Naive thymus-derived CD4-positive, alpha-beta T cell (primary cell): ENCODE measurements around the gene RPL41. TPM values are rescaled to one million over a fixed set of nuclear protein-coding genes. Genes with fewer than 3 reads are reported as not detected.

ENCODE experiments used
- ATAC-seq: fragments of 150-1000 bp; cut with Tn5 transposase; 2 replicates; pipeline ENCODE4 v1.10.0; 2021; ENCODE audit warnings: mild to moderate bottlenecking, moderate library complexity
- CTCF ChIA-PET: fragments of 350-600 bp; sonication (Branson Sonifier 250); formaldehyde crosslinking; loops from one replicate; lab custom pipeline; 2021; ENCODE audit warnings: antibody characterized with exemption; lab: Charles Lee
- POLR2A ChIA-PET: fragments of 350-600 bp; sonication (Branson Sonifier 250); formaldehyde crosslinking; loops from one replicate; lab custom pipeline; 2021; ENCODE audit warnings: antibody characterized with exemption, inconsistent platforms; lab: Charles Lee
- DNase-seq, 9 donors: peaks; one replicate each; pipeline versions ENCODE4 v3.0.0 to v3.0.0-alpha.2; 2020 to 2022; ENCODE audit warnings: mixed read lengths in 1 of 9
- H3K27ac ChIP-seq: one replicate; pipeline ENCODE4 v1.7.0; 2013; ENCODE audit warnings: mild to moderate bottlenecking, low read depth, low read length, moderate library complexity
- H3K27me3 ChIP-seq, 2 donors: one replicate each; pipeline ENCODE4 v1.7.0; 2013; ENCODE audit warnings: low read length in 2 of 2, mild to moderate bottlenecking in 2 of 2, moderate library complexity in 2 of 2; ENCODE audit not compliant: control insufficient read depth in 2 of 2, insufficient read depth in 2 of 2
- H3K36me3 ChIP-seq, 3 experiments: 1 replicate in 2 of 3; 2 replicates in 1 of 3; pipeline ENCODE4 v1.7.0; 2013; ENCODE audit warnings: low read length in 3 of 3, mild to moderate bottlenecking in 3 of 3, moderate library complexity in 1 of 3; ENCODE audit not compliant: insufficient read depth in 3 of 3, control insufficient read depth in 2 of 3
- H3K4me1 ChIP-seq, 2 donors: one replicate each; pipeline ENCODE4 v1.7.0; 2013; ENCODE audit warnings: low read length in 2 of 2, mild to moderate bottlenecking in 2 of 2, moderate library complexity in 1 of 2; ENCODE audit not compliant: control insufficient read depth in 2 of 2, insufficient read depth in 2 of 2
- H3K4me3 ChIP-seq: 2 replicates; pipeline ENCODE4 v1.7.0; 2013; ENCODE audit warnings: mild to moderate bottlenecking, low read length
- H3K9me3 ChIP-seq, 3 experiments: 1 replicate in 2 of 3; 2 replicates in 1 of 3; pipeline ENCODE4 v1.7.0; 2013; ENCODE audit warnings: low read length in 3 of 3; ENCODE audit not compliant: control insufficient read depth in 2 of 3
- H3K27ac Mint-ChIP-seq, 9 donors: one replicate each; pipeline ENCODE4 v1.8.0; 2020 to 2022; ENCODE audit warnings: mixed read lengths in 9 of 9, mild to moderate bottlenecking in 8 of 9, moderate library complexity in 5 of 9, inconsistent platforms in 2 of 9
- H3K27me3 Mint-ChIP-seq, 5 donors: one replicate each; pipeline ENCODE4 v1.8.0; 2021 to 2022; ENCODE audit warnings: mixed read lengths in 5 of 5, mild to moderate bottlenecking in 1 of 5
- H3K36me3 Mint-ChIP-seq, 5 donors: one replicate each; pipeline ENCODE4 v1.8.0; 2020 to 2022; ENCODE audit warnings: mixed read lengths in 5 of 5, mild to moderate bottlenecking in 3 of 5, inconsistent platforms in 1 of 5
- H3K4me1 Mint-ChIP-seq, 7 donors: one replicate each; pipeline ENCODE4 v1.8.0; 2020 to 2022; ENCODE audit warnings: mixed read lengths in 7 of 7, mild to moderate bottlenecking in 3 of 7, inconsistent platforms in 1 of 7
- H3K4me3 Mint-ChIP-seq, 10 donors: one replicate each; pipeline ENCODE4 v1.8.0; 2020 to 2022; ENCODE audit warnings: mild to moderate bottlenecking in 10 of 10, mixed read lengths in 10 of 10, moderate library complexity in 6 of 10, inconsistent platforms in 2 of 10
- H3K9me3 Mint-ChIP-seq, 11 donors: one replicate each; pipeline ENCODE4 v1.8.0; 2020 to 2022; ENCODE audit warnings: mixed read lengths in 11 of 11, mild to moderate bottlenecking in 4 of 11, inconsistent platforms in 1 of 11, moderate library complexity in 1 of 11
- intact Hi-C, 2 donors: fragments of 100-400 bp; cut with micrococcal nuclease; formaldehyde crosslinking; loops; one replicate each; pipeline ENCODE4 v1.15.1; 2023
- polyA plus RNA-seq, 2 donors: library from polyadenylated mRNA; unstranded; fragments of 300-500 nt; fragmentation: Illumina TruSeq; gene quantifications; one replicate each; pipeline ENCODE4 v1.2.3, GENCODE V29; 2021
- total RNA-seq, 6 experiments: library from RNA in 5 of 6; stranded (reverse) in 5 of 6; gene quantifications; 1 replicate in 5 of 6; 2 replicates in 1 of 6; pipeline ENCODE4 v1.2.3 and lab custom pipeline; 2021 to 2026

Gene RPL41
- total and polyA plus RNA-seq, 7 experiments from 2014 or later, result 3,787 to 10,251 (median 6,043) TPM

DNA sequence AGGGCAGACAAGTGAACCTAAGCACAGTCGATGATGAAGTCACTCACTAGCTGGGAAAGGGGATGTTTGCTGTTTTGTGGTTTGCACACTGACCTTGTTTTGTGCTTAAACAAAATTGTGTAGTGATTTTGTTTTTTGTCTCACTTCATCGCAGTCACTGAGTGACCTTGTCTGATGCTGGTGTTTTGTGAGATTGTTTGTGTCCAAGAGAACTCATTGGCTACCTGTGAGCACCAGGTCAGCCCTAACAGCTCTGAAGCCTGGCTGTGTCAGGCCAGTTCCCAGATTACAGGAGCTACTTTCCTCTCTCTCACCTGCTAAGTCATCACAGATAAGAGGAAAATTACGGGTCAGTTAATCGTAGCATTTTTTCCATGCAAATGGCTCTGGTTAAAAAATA lies 7.7 kb downstream of the RPL41 start:
- H3K27ac ChIP-seq, result no peak overlapping the region
- H3K27me3 ChIP-seq, result no peaks in the 10 kb centered on the region
- H3K4me1 ChIP-seq, result peaks cover 26 to 38% of the 10 kb centered on the region in 2 donors
- CTCF ChIA-PET, result interaction anchor here (0.5 to 13.4 kb wide), 10 partner anchors 10 to 531 kb away, joined by 3 to 193 read pairs (median 4); partner anchors contain the start of genes MYL6B, RNF41 and SMARCC2
- Mint-ChIP-seq H3K4me1 (peaks cover 26 to 51% (median 49%) of the 10 kb centered on the region in 7 donors), H3K27me3 (no peaks in the 10 kb centered on the region), H3K4me3 (no peak overlapping the region), H3K9me3 (peaks cover 0 to 2% (median 0%) of the 10 kb centered on the region in 11 donors), H3K36me3 (peaks cover 0 to 11% (median 0%) of the 10 kb centered on the region in 5 donors), H3K27ac (peak overlapping the region in 8 of 9 donors; percentile 27 to 90 (median 61))
- POLR2A ChIA-PET, result interaction anchor here (1.1 to 13.1 kb wide), 7 partner anchors 20 to 340 kb away, joined by 3 to 192 read pairs (median 11); partner anchors contain the start of genes MYL6, MYL6B, PA2G4 and RNF41
- no peak for DNase-seq
- H3K36me3 ChIP-seq, result peaks cover 0 to 23% (median 0%) of the 10 kb centered on the region in 3 experiments
- no peak overlapping the region for H3K4me3 ChIP-seq
- intact Hi-C loops, result no loop called here
- H3K9me3 ChIP-seq, result no peaks in the 10 kb centered on the region
- ATAC-seq, result no peak

DNA sequence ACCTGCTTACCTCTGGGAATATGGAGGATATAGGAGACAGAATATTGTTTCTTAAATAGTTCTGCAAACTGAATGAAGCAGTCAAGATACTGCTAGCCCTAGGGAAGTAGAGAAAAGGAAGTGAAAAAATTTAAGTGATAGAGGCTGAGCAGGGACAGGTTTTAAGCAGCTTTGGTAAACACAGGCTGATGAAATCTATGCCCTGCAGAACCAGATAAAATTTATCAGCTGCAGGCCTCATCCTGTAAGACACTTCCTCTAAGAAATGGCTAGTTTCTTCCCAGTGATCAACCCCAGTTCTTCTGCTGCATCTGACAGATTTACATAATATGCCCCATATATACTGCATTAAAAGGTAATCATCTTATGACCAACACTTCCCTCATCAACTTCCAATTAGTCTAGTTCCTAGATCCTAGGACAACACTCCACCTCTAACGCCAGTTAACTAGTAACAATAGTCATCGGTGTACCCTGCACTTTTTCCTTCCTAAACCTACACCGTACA lies 10.4 kb downstream of the RPL41 start:
- Mint-ChIP-seq H3K27ac (peak overlapping the region; percentile 86 to 99 (median 91)), H3K36me3 (peaks cover 5 to 30% (median 17%) of the 10 kb centered on the region in 5 donors), H3K4me1 (peaks cover 33 to 66% (median 57%) of the 10 kb centered on the region in 7 donors), H3K4me3 (peak overlapping the region in 8 of 10 donors; percentile 27 to 99 (median 96)), H3K9me3 (peaks cover 0 to 4% (median 0%) of the 10 kb centered on the region in 11 donors), H3K27me3 (no peaks in the 10 kb centered on the region)
- H3K27me3 ChIP-seq, result no peaks in the 10 kb centered on the region
- H3K4me3 ChIP-seq, result no peak overlapping the region
- CTCF ChIA-PET, result interaction anchor here (0.6 to 13.4 kb wide), 11 partner anchors 9 to 384 kb away, joined by 3 to 193 read pairs (median 5); partner anchors contain the start of genes GDF11, MYL6, MYL6B and RNF41
- H3K9me3 ChIP-seq, result no peaks in the 10 kb centered on the region
- POLR2A ChIA-PET, result interaction anchor here (0.8 to 13.1 kb wide), 11 partner anchors 9 to 322 kb away, joined by 3 to 192 read pairs (median 5); partner anchors contain the start of genes MYL6, MYL6B, PA2G4 and RAB5B
- peaks cover 14 to 25% (median 17%) of the 10 kb centered on the region in 3 experiments for H3K36me3 ChIP-seq
- no peak for ATAC-seq
- intact Hi-C loops, result loop anchor here (1.0 to 5.0 kb wide), 9 partner anchors 8 to 961 kb away; partner anchors contain the start of genes MYL6 (in 2 of the 2), SMARCC2 (in 2 of the 2), ZC3H10 (in 2 of the 2) and NAB2 (in 1 of the 2)
- peak overlapping the region; percentile 72 for H3K27ac ChIP-seq
- DNase-seq, result no peak
- peaks cover 39 to 46% of the 10 kb centered on the region in 2 donors for H3K4me1 ChIP-seq

DNA sequence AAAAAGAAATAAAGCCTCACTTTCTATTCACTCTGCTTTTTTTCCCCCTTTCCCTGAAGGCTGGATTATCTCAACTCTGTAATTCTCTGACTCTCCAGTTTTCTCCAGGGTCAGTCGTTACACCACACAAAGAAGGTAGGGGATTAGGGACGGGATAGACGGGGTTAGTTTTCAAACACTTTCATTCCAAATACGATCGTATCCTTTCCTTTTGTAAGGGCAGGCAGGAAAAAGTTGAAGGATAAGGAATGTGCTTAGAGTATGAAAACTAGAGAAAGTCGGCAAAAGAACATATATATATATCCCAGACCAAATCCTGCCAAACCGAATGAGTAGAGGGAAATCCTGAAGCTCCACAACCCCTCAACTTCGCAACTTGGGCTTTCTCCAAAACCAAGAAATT lies 11.1 kb downstream of the RPL41 start:
- H3K4me1 ChIP-seq, result peaks cover 39 to 53% of the 10 kb centered on the region in 2 donors
- no peak for ATAC-seq
- H3K4me1 Mint-ChIP-seq, result peaks cover 39 to 73% (median 64%) of the 10 kb centered on the region in 7 donors

DNA sequence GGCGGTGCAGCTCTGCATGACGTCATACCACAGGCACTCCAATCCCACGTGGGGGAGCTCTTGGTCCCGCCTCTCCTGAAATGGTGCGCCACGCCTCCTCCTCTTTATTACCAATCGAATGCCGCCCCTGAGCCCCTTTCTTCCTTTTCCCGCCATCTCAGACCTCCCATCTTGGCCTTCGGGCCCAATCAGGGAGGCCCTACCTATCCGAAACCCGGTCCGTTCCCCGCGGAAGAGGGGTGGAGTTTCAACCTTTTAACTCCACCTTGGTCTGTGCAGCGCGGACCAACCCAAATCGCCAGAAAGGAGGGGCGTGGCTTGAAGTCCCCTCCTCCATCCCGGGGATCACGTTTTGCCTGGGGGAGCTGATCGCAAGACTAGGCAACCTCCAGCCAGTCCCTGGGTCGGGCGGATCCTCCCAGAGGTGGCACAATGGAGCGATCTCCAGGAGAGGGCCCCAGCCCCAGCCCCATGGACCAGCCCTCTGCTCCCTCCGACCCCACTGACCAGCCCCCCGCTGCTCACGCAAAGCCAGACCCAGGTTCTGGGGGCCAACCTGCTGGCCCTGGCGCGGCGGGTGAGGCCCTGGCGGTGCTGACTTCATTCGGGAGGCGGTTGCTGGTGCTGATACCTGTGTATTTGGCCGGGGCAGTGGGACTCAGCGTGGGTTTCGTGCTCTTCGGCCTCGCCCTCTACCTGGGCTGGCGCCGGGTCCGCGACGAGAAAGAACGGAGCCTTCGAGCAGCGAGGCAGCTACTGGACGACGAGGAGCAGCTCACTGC lies 11.6 kb downstream of the RPL41 start, which contains the start of gene ESYT1:
Gene ESYT1 (plus strand): TSS at position 380 of the 782 bp plus-strand sequence. CDS start 53 bp downstream, at position 433.
- peaks cover 40 to 76% (median 65%) of the 10 kb centered on the region in 7 donors for H3K4me1 Mint-ChIP-seq
- H3K9me3 Mint-ChIP-seq, result peaks cover 0 to 4% (median 0%) of the 10 kb centered on the region in 11 donors
- CTCF ChIA-PET, result interaction anchor here (0.6 to 13.4 kb wide), 17 partner anchors 8 to 402 kb away, joined by 3 to 193 read pairs (median 4); partner anchors contain the start of genes MYL6, PA2G4, SMARCC2 and ZC3H10
- Histone ChIP-seq H3K27me3 (no peaks in the 10 kb centered on the region), H3K36me3 (peaks cover 25 to 35% (median 26%) of the 10 kb centered on the region in 3 experiments), H3K27ac (peak within 1 kb of the TSS; percentile 84), H3K4me1 (peaks cover 39 to 54% of the 10 kb centered on the region in 2 donors), H3K4me3 (peak within 1 kb of the TSS; percentile 77), H3K9me3 (no peaks in the 10 kb centered on the region)
- peak within 1 kb of the TSS; percentile 95 to 100 (median 98) for H3K4me3 Mint-ChIP-seq
- DNase-seq, result peak; percentile 75 to 100 (median 98)
- ATAC-seq, result peak; percentile 94
- peaks cover 10 to 40% (median 25%) of the 10 kb centered on the region in 5 donors for H3K36me3 Mint-ChIP-seq
- POLR2A ChIA-PET, result interaction anchor here (0.6 to 13.1 kb wide), 18 partner anchors 11 to 1713 kb away, joined by 3 to 192 read pairs (median 5); partner anchors contain the start of genes ANKRD52, CNPY2, IL23A and MYL6
- intact Hi-C loops, result loop anchor here (1.0 to 5.0 kb wide), 8 partner anchors 10 to 959 kb away; partner anchors contain the start of genes PA2G4 (in 2 of the 2), CS (in 1 of the 2), MYL6B (in 1 of the 2) and NAB2 (in 1 of the 2)
- H3K27ac Mint-ChIP-seq, result peak within 1 kb of the TSS; percentile 86 to 99 (median 91)
- H3K27me3 Mint-ChIP-seq, result no peaks in the 10 kb centered on the region

More for the DNA sequence above, 11.1 kb downstream of the RPL41 start:
- intact Hi-C loops, result loop anchor here (1.0 to 5.0 kb wide), 3 partner anchors 23 to 960 kb away; partner anchors contain the start of genes NAB2 (in 1 of the 2), PA2G4 (in 1 of the 2) and TIMELESS (in 1 of the 2)
- no peak for DNase-seq
- Histone ChIP-seq H3K36me3 (peaks cover 22 to 29% (median 23%) of the 10 kb centered on the region in 3 experiments), H3K27ac (peak overlapping the region; percentile 72), H3K4me3 (peak overlapping the region; percentile 23), H3K9me3 (no peaks in the 10 kb centered on the region), H3K27me3 (no peaks in the 10 kb centered on the region)
- peak overlapping the region; percentile 86 to 99 (median 91) for H3K27ac Mint-ChIP-seq
- H3K27me3 Mint-ChIP-seq, result no peaks in the 10 kb centered on the region
- CTCF ChIA-PET, result interaction anchor here (0.6 to 13.4 kb wide), 16 partner anchors 9 to 402 kb away, joined by 3 to 193 read pairs (median 4); partner anchors contain the start of genes MYL6, PA2G4, SMARCC2 and ZC3H10
- peak overlapping the region; percentile 95 to 100 (median 98) for H3K4me3 Mint-ChIP-seq
- POLR2A ChIA-PET, result interaction anchor here (0.7 to 13.1 kb wide), 12 partner anchors 10 to 219 kb away, joined by 3 to 192 read pairs (median 17); partner anchors contain the start of genes ANKRD52, CNPY2, IL23A and MYL6
- H3K9me3 Mint-ChIP-seq, result peaks cover 0 to 4% (median 0%) of the 10 kb centered on the region in 11 donors
- H3K36me3 Mint-ChIP-seq, result peaks cover 9 to 37% (median 23%) of the 10 kb centered on the region in 5 donors

DNA sequence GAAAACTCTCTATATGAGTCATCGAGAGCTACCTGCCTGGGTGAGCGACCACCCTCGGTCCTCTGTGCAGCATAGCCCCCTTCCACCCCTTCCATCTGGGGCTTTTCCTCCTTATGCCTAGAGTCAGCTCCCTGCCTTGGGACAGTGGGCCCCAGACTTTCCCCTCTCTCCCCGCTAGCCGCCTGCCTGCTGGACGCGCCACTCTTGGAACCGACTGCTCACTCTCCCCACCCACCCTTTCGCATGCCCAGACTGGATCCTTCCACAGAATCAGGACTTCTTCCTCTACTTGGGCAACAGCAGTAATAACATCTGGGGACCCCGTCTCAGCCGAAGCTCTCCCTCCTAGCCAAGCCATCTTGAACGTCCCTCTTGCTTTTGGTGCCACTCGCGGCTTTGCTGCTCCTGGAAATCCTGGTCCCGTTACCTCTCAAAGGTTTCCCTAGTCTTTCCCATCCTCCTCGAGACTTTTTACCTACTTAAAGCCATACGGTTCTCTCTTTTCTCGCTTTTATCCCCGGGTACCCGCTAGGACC lies 12.3 kb downstream of the RPL41 start:
- intact Hi-C loops, result loop anchor here (1.0 to 5.0 kb wide), 8 partner anchors 10 to 959 kb away; partner anchors contain the start of genes MYL6B (in 2 of the 2), CS (in 1 of the 2), NAB2 (in 1 of the 2) and PA2G4 (in 1 of the 2)
- ATAC-seq (no peak), DNase-seq (peak in 1 of 9 donors; percentile 29)
- Histone ChIP-seq H3K27me3 (no peaks in the 10 kb centered on the region), H3K9me3 (no peaks in the 10 kb centered on the region), H3K4me1 (peaks cover 39 to 58% of the 10 kb centered on the region in 2 donors), H3K4me3 (peak overlapping the region; percentile 77), H3K36me3 (peaks cover 31 to 42% (median 33%) of the 10 kb centered on the region in 3 experiments), H3K27ac (peak overlapping the region; percentile 84)
- H3K36me3 Mint-ChIP-seq, result peaks cover 10 to 44% (median 31%) of the 10 kb centered on the region in 5 donors
- H3K27ac Mint-ChIP-seq, result peak overlapping the region; percentile 86 to 97 (median 91)
- H3K4me3 Mint-ChIP-seq, result peak overlapping the region; percentile 95 to 100 (median 98)
- H3K9me3 Mint-ChIP-seq, result peaks cover 0 to 4% (median 0%) of the 10 kb centered on the region in 11 donors
- ChIA-PET POLR2A (interaction anchor here (0.6 to 13.1 kb wide), 15 partner anchors 11 to 1712 kb away, joined by 3 to 192 read pairs (median 16); partner anchors contain the start of genes IL23A, MYL6, MYL6B and PA2G4), CTCF (interaction anchor here (1.0 to 13.4 kb wide), 10 partner anchors 10 to 82 kb away, joined by 3 to 193 read pairs (median 4); partner anchors contain the start of genes MYL6, SMARCC2 and ZC3H10)
- H3K27me3 Mint-ChIP-seq, result no peaks in the 10 kb centered on the region
- H3K4me1 Mint-ChIP-seq, result peaks cover 40 to 78% (median 69%) of the 10 kb centered on the region in 7 donors
